SH-SY5Y (cell line): Measurements from ENCODE around the gene CASP10.

Source experiments
- GATA2 ChIP-seq: IDR thresholded peaks from 2 replicates; pipeline ENCODE4 v1.6.1; 2011; ENCODE audit warnings: mild to moderate bottlenecking, low read depth, low read length
- GATA3 ChIP-seq: IDR thresholded peaks from 2 replicates; pipeline ENCODE4 v1.6.1; 2011; ENCODE audit warnings: low read depth, mild to moderate bottlenecking, low read length, moderate library complexity

DNA sequence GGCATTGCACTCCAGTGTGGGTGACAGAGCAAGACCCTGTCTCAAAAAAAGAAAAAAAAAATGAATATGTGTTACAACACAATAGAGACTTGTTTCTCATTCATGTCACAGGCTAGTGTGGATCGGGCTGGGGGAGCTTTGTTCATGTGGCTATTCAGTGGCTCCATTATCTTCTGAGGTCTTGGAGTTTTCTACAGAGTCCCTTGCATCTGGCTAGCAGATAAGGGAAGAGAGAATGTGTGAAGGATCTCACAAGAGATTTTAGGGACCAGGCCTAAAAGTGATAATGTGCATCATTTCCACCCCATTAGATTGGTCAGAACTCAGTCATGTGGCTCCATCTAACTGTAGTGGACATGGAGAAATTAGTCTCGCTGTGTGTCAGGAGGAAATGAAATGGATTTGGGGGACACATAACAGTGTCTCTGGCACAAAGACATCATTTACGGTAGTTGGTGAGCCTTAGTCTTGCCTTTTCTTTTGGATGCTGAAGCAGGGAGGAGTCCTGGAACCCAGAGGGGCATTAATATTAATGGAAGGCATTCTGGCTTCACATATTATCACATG is 32.4 kb upstream of the CASP10 start:
- TF ChIP-seq GATA2 (no peak), GATA3 (no peak)
